ENCODE measurements around the gene GDF7.

The GDF7 gene

GRCh38 chr2:20652673-20653575 is 14.0 kb upstream of the GDF7 start:
- peaks cover 8% of the 10 kb centered on the region for H3K4me1 ChIP-seq (ENCODE audit: insufficient read depth, poor library complexity, severe bottlenecking)
- H3K4me3 ChIP-seq (ENCODE audit: severe bottlenecking), result no peak overlapping the region
- no peak overlapping the region for H3K27ac ChIP-seq (ENCODE audit: poor library complexity, severe bottlenecking)
- no peaks in the 10 kb centered on the region for H3K27me3 ChIP-seq (ENCODE audit: insufficient read depth, poor library complexity, severe bottlenecking)
- DNase-seq (ENCODE audit: low spot score), result peak; percentile 20
- H3K36me3 ChIP-seq (ENCODE audit: low read depth), result no peaks in the 10 kb centered on the region
- H3K9me3 ChIP-seq (ENCODE audit: severe bottlenecking), result no peaks in the 10 kb centered on the region
- no peak for ATAC-seq (ENCODE audit: low read depth)
- TF ChIP-seq CTCF (IDR thresholded peaks at IDR 0.05; ENCODE audit: poor library complexity, severe bottlenecking), result no peak

GRCh38 chr2:20653695-20654534 is 13.0 kb upstream of the GDF7 start:
- H3K36me3 ChIP-seq (ENCODE audit: low read depth), result no peaks in the 10 kb centered on the region
- TF ChIP-seq CTCF (IDR thresholded peaks at IDR 0.05; ENCODE audit: poor library complexity, severe bottlenecking), result no peak
- peaks cover 8% of the 10 kb centered on the region for H3K4me1 ChIP-seq (ENCODE audit: insufficient read depth, poor library complexity, severe bottlenecking)
- no peaks in the 10 kb centered on the region for H3K9me3 ChIP-seq (ENCODE audit: severe bottlenecking)
- ATAC-seq (ENCODE audit: low read depth) (no peak), DNase-seq (ENCODE audit: low spot score) (peak; percentile 27)
- no peaks in the 10 kb centered on the region for H3K27me3 ChIP-seq (ENCODE audit: insufficient read depth, poor library complexity, severe bottlenecking)
- no peak overlapping the region for H3K27ac ChIP-seq (ENCODE audit: poor library complexity, severe bottlenecking)
- no peak overlapping the region for H3K4me3 ChIP-seq (ENCODE audit: severe bottlenecking)

- no peak overlapping the region for H3K4me3 ChIP-seq (ENCODE audit: severe bottlenecking)
- DNase-seq (ENCODE audit: low spot score) (no peak), ATAC-seq (ENCODE audit: low read depth) (no peak)
- no peak for TF ChIP-seq CTCF (IDR thresholded peaks at IDR 0.05; ENCODE audit: poor library complexity, severe bottlenecking)
- no peaks in the 10 kb centered on the region for H3K27me3 ChIP-seq (ENCODE audit: insufficient read depth, poor library complexity, severe bottlenecking)
- no peaks in the 10 kb centered on the region for H3K9me3 ChIP-seq (ENCODE audit: severe bottlenecking)
- H3K36me3 ChIP-seq (ENCODE audit: low read depth), result no peaks in the 10 kb centered on the region
- H3K4me1 ChIP-seq (ENCODE audit: insufficient read depth, poor library complexity, severe bottlenecking), result peaks cover 8% of the 10 kb centered on the region
- H3K27ac ChIP-seq (ENCODE audit: poor library complexity, severe bottlenecking), result no peak overlapping the region
Observed at GRCh38 chr2:20654535-20654813, 12.5 kb upstream of the GDF7 start.

- no peaks in the 10 kb centered on the region for H3K9me3 ChIP-seq (ENCODE audit: severe bottlenecking)
- no peak for ATAC-seq (ENCODE audit: low read depth)
- H3K27me3 ChIP-seq (ENCODE audit: insufficient read depth, poor library complexity, severe bottlenecking), result no peaks in the 10 kb centered on the region
- no peak overlapping the region for H3K27ac ChIP-seq (ENCODE audit: poor library complexity, severe bottlenecking)
- peaks cover under 1% of the 10 kb centered on the region for H3K4me1 ChIP-seq (ENCODE audit: insufficient read depth, poor library complexity, severe bottlenecking)
- no peak for DNase-seq (ENCODE audit: low spot score)
- no peaks in the 10 kb centered on the region for H3K36me3 ChIP-seq (ENCODE audit: low read depth)
- TF ChIP-seq CTCF (IDR thresholded peaks at IDR 0.05; ENCODE audit: poor library complexity, severe bottlenecking), result no peak
- H3K4me3 ChIP-seq (ENCODE audit: severe bottlenecking), result no peak overlapping the region
Observed at GRCh38 chr2:20656561-20656960, 10.4 kb upstream of the GDF7 start.

Data from RWPE2 (cell line).